Neural cell (in vitro differentiated cells): ENCODE measurements around the gene NAA38.

Experiments
- CTCF ChIP-seq: fragments of 450-650 bp; IDR thresholded peaks from 2 replicates; pipeline ENCODE4 v1.5.1; 2014; ENCODE audit warnings: antibody characterized with exemption, mild to moderate bottlenecking, moderate library complexity; ENCODE audit not compliant: poor library complexity, severe bottlenecking
- EZH2 ChIP-seq: fragments of 200-600, 300-800 bp; shearing (Covaris generic), sonication (generic); IDR thresholded peaks from 2 replicates; pipeline ENCODE4 v1.6.1; 2014; ENCODE audit warnings: antibody characterized with exemption, low read length, borderline replicate concordance, mild to moderate bottlenecking; ENCODE audit not compliant: insufficient read depth, poor library complexity, severe bottlenecking

DNA sequence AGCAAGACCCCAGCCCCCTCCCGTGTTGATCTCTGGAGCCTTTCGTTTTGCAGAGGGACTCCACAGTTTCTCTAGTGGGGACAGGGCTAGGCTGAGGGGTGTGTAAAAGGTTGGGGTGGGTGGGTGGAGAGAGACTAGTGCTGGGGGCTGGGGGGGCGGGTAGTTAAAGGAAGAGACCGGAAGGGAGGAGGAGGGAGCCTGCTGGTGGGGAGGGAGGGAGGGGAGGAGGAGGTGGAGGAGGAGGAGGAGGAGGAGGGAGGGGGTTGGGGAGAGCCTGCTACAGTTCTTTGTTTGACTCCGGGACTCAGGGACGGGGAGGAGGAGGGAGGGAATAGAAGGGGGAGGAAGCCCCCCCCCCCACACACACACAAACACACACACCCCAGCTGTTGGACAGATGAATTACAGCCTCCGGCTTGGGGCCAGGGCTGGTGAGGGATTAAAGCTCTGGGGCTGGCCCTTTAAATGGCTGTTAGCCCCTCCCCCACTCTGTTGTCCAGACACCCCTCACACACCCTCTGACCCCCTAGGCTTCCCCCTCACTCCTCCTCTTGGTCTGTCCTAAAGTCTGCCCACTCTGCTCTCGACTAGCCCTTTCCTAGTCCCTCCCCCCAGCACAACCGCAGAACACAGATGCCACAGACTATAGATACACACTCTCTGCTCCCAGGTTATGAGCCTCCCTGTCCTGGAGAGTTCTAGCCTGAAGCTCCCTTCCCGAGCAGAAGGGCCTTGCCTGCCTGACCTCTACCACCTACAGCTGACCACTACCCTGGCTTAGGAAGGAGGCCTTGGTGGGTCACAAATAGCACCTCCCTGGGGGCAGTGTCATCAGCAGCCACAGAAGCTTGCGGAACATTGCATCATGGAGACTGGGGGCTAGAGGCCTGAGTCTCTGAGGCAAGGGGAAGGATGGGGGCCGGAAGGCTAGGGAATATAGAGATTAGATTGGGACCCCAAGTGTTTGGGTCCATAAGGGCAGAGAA, 19.0 kb downstream of the NAA38 start:
- TF ChIP-seq CTCF (no peak), EZH2 (no peak)
